Measurements from ENCODE around the gene PBRM1. TPM values are rescaled to one million over a fixed set of nuclear protein-coding genes. Genes with fewer than 3 reads are reported as not detected.

Gene PBRM1
- total RNA-seq, 2 donors from 2014 or later: 73.4 to 78.5 TPM

DNA sequence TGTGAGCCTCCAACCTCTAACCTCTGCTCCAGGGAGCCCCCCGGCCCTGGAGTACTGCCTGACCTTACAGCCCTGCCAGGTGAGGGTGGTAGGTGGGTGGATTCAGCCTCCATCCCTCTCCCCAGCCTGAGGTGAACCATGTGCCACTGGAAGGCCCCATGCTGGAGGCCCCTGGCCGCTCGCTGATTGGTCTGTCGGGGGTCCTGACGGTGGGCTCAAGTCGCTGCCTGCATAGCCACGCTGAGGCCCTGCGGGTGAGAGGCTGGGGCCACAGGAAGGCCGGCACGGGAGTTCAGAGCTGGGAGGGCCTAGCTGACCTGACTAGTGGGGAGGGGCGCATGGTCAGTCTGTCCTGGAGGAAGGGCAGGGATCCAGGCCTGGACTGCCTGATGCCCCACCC lies 171.1 kb downstream of the PBRM1 start:
- Histone ChIP-seq H3K9me3 (ENCODE audit: control insufficient read depth, low read length) (no peaks in the 10 kb centered on the region), H3K4me1 (ENCODE audit: control insufficient read depth, insufficient read depth, low read length) (no peaks in the 10 kb centered on the region), H3K36me3 (ENCODE audit: control insufficient read depth, insufficient read depth, low read length) (no peaks in the 10 kb centered on the region), H3K9ac (ENCODE audit: extremely low read depth, low read length, poor library complexity, severe bottlenecking) (no peak overlapping the region), H3K27me3 (ENCODE audit: control insufficient read depth, insufficient read depth, low read length, poor library complexity, severe bottlenecking) (no peaks in the 10 kb centered on the region), H3K4me3 (ENCODE audit: low read length) (no peak overlapping the region), H3K27ac (ENCODE audit: low read depth, low read length) (no peak overlapping the region)
- DNase-seq: no peak
- Mint-ChIP-seq H3K27me3 (ENCODE audit: insufficient read depth) (peaks cover 8% of the 10 kb centered on the region), H3K36me3 (ENCODE audit: low read depth) (no peaks in the 10 kb centered on the region), H3K4me1 (no peaks in the 10 kb centered on the region), H3K27ac (no peak overlapping the region), H3K4me3 (no peak overlapping the region), H3K9me3 (no peaks in the 10 kb centered on the region)
- 90 to 97% methylated on average over 9 to 11 of the region's 11 CpGs for WGBS, 2 experiments (ENCODE audit: insufficient coverage in 1 of 2, insufficient read length in 1 of 2)
- TF ChIP-seq, protein P1, sequence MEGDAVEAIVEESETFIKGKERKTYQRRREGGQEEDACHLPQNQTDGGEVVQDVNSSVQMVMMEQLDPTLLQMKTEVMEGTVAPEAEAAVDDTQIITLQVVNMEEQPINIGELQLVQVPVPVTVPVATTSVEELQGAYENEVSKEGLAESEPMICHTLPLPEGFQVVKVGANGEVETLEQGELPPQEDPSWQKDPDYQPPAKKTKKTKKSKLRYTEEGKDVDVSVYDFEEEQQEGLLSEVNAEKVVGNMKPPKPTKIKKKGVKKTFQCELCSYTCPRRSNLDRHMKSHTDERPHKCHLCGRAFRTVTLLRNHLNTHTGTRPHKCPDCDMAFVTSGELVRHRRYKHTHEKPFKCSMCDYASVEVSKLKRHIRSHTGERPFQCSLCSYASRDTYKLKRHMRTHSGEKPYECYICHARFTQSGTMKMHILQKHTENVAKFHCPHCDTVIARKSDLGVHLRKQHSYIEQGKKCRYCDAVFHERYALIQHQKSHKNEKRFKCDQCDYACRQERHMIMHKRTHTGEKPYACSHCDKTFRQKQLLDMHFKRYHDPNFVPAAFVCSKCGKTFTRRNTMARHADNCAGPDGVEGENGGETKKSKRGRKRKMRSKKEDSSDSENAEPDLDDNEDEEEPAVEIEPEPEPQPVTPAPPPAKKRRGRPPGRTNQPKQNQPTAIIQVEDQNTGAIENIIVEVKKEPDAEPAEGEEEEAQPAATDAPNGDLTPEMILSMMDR (conservative IDR thresholded peaks at IDR 0.05): no peak

DNA sequence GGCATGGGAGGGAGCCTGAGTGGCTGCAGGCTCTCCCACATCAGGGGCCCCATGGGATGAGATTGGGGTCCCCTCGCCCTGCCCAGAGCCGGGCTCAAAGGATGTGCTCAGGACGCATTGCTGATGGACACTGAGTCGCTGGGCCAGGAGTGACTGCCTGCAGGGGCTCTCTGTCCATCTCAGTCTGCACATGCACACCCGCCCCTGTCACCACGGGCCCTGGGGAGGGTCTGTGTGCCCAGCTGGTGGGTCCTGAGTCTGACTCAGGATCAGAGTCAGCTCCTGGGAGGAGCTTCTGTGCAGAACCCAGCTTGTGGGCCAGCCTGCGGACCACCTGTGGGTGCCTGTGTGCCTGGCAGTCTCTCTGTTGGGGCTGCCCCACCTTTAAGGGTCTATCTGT lies 172.4 kb downstream of the PBRM1 start:
- no peak overlapping the region for H3K27ac Mint-ChIP-seq
- no peaks in the 10 kb centered on the region for H3K4me1 ChIP-seq (ENCODE audit: control insufficient read depth, insufficient read depth, low read length)
- 87 to 93% methylated on average over 4 to 7 of the region's 7 CpGs for WGBS, 2 experiments (ENCODE audit: insufficient coverage in 1 of 2, insufficient read length in 1 of 2)
- H3K4me1 Mint-ChIP-seq: no peaks in the 10 kb centered on the region
- H3K4me3 Mint-ChIP-seq: no peak overlapping the region
- H3K36me3 Mint-ChIP-seq (ENCODE audit: low read depth): no peaks in the 10 kb centered on the region
- no peaks in the 10 kb centered on the region for H3K36me3 ChIP-seq (ENCODE audit: control insufficient read depth, insufficient read depth, low read length)
- peaks cover 7% of the 10 kb centered on the region for H3K27me3 Mint-ChIP-seq (ENCODE audit: insufficient read depth)
- no peak for DNase-seq
- H3K27ac ChIP-seq (ENCODE audit: low read depth, low read length): no peak overlapping the region
- TF ChIP-seq, protein P1 (conservative IDR thresholded peaks at IDR 0.05): no peak
- H3K9me3 ChIP-seq (ENCODE audit: control insufficient read depth, low read length): no peaks in the 10 kb centered on the region
- no peaks in the 10 kb centered on the region for H3K27me3 ChIP-seq (ENCODE audit: control insufficient read depth, insufficient read depth, low read length, poor library complexity, severe bottlenecking)
- no peak overlapping the region for H3K4me3 ChIP-seq (ENCODE audit: low read length)
- no peak overlapping the region for H3K9ac ChIP-seq (ENCODE audit: extremely low read depth, low read length, poor library complexity, severe bottlenecking)
- H3K9me3 Mint-ChIP-seq: no peaks in the 10 kb centered on the region

DNA sequence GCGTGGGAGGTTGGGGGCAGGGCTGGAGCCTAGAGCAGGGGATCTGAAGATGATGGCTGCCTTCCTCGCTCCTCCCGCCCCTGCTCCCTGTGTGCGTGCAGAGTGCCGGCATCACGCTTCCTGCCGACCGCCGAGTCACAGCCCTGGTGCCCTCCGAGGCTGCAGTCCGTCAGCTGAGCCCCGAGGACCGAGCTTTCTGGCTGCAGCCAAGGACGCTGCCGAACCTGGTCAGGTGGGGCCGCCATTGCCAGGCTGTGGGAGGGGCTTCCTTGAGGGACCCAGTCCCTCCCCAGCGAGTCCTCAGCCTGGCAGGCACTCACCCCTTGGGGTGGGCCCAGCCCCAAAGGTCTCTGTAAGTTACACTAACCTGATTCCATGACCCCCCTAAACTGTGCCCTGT lies 173.0 kb downstream of the PBRM1 start:
- H3K4me3 Mint-ChIP-seq: no peak overlapping the region
- H3K4me1 Mint-ChIP-seq: no peaks in the 10 kb centered on the region
- Histone ChIP-seq H3K36me3 (ENCODE audit: control insufficient read depth, insufficient read depth, low read length) (no peaks in the 10 kb centered on the region), H3K27ac (ENCODE audit: low read depth, low read length) (no peak overlapping the region), H3K4me1 (ENCODE audit: control insufficient read depth, insufficient read depth, low read length) (no peaks in the 10 kb centered on the region), H3K4me3 (ENCODE audit: low read length) (no peak overlapping the region), H3K27me3 (ENCODE audit: control insufficient read depth, insufficient read depth, low read length, poor library complexity, severe bottlenecking) (no peaks in the 10 kb centered on the region), H3K9ac (ENCODE audit: extremely low read depth, low read length, poor library complexity, severe bottlenecking) (no peak overlapping the region), H3K9me3 (ENCODE audit: control insufficient read depth, low read length) (no peaks in the 10 kb centered on the region)
- 87 to 90% methylated on average over 15 to 17 of the region's 17 CpGs for WGBS, 2 experiments (ENCODE audit: insufficient coverage in 1 of 2, insufficient read length in 1 of 2)
- DNase-seq: no peak
- H3K36me3 Mint-ChIP-seq (ENCODE audit: low read depth): no peaks in the 10 kb centered on the region
- H3K27me3 Mint-ChIP-seq (ENCODE audit: insufficient read depth): peaks cover 3% of the 10 kb centered on the region
- H3K27ac Mint-ChIP-seq: no peak overlapping the region
- TF ChIP-seq, protein P1 (conservative IDR thresholded peaks at IDR 0.05): no peak
- H3K9me3 Mint-ChIP-seq: no peaks in the 10 kb centered on the region

All from endodermal cell (in vitro differentiated cells).